ENCODE data around the gene FSIP1.

- TF ChIP-seq, protein P1, sequence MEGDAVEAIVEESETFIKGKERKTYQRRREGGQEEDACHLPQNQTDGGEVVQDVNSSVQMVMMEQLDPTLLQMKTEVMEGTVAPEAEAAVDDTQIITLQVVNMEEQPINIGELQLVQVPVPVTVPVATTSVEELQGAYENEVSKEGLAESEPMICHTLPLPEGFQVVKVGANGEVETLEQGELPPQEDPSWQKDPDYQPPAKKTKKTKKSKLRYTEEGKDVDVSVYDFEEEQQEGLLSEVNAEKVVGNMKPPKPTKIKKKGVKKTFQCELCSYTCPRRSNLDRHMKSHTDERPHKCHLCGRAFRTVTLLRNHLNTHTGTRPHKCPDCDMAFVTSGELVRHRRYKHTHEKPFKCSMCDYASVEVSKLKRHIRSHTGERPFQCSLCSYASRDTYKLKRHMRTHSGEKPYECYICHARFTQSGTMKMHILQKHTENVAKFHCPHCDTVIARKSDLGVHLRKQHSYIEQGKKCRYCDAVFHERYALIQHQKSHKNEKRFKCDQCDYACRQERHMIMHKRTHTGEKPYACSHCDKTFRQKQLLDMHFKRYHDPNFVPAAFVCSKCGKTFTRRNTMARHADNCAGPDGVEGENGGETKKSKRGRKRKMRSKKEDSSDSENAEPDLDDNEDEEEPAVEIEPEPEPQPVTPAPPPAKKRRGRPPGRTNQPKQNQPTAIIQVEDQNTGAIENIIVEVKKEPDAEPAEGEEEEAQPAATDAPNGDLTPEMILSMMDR (IDR thresholded peaks at IDR 0.05): no peak
- no peak for TF ChIP-seq POLR2A (IDR thresholded peaks at IDR 0.05)
Measured at GRCh38 chr15:39830166-39830565, 47.5 kb upstream of the FSIP1 start.
